GM23338 (cell line): Measurements from ENCODE around the gene LYST. TPM values are rescaled to one million over a fixed set of nuclear protein-coding genes. Genes with fewer than 3 reads are reported as not detected.

Source experiments
- ATAC-seq: fragments of 200-7000 bp; cut with Tn5 transposase; 3 replicates; pipeline ENCODE4 v1.9.1; 2020
- DNase-seq: peaks from one replicate; pipeline ENCODE4 v3.0.0-alpha.2; 2015; ENCODE audit warnings: low spot score
- H2AFZ ChIP-seq: fragments of 200-600 bp; sonication (generic); 2 replicates; pipeline ENCODE4 v1.8.0; 2016; ENCODE audit warnings: antibody characterized with exemption, mild to moderate bottlenecking, moderate library complexity
- H3F3A ChIP-seq: fragments of 200-600 bp; sonication (generic); replicated peaks from 2 replicates; pipeline ENCODE4 v1.8.0; 2017; ENCODE audit warnings: antibody characterized with exemption, mixed run types, low read depth
- H3K27ac ChIP-seq: fragments of 200-600 bp; sonication (generic); 2 replicates; pipeline ENCODE4 v1.6.1; 2016; ENCODE audit warnings: low read depth
- H3K27me3 ChIP-seq: fragments of 200-600 bp; sonication (generic); 2 replicates; pipeline ENCODE4 v1.8.0; 2016; ENCODE audit warnings: mild to moderate bottlenecking, mixed run types, moderate library complexity; ENCODE audit not compliant: insufficient read depth
- H3K36me3 ChIP-seq: fragments of 200-600 bp; sonication (generic); 2 replicates; pipeline ENCODE4 v1.8.0; 2016; ENCODE audit warnings: mild to moderate bottlenecking; ENCODE audit not compliant: insufficient read depth
- H3K4me1 ChIP-seq: fragments of 200-600 bp; sonication (generic); 2 replicates; pipeline ENCODE4 v1.8.0; 2016; ENCODE audit warnings: mild to moderate bottlenecking, moderate library complexity; ENCODE audit not compliant: insufficient read depth
- H3K4me2 ChIP-seq: fragments of 200-600 bp; sonication (generic); 2 replicates; pipeline ENCODE4 v1.7.1; 2017; ENCODE audit warnings: mixed run types
- H3K4me3 ChIP-seq: fragments of 200-600 bp; sonication (generic); 2 replicates; pipeline ENCODE4 v1.6.1; 2016; ENCODE audit warnings: mixed run types
- H3K79me2 ChIP-seq: fragments of 200-600 bp; sonication (generic); replicated peaks from 2 replicates; pipeline ENCODE4 v1.8.0; 2017; ENCODE audit warnings: mild to moderate bottlenecking; ENCODE audit not compliant: insufficient read depth
- H3K9me2 ChIP-seq: fragments of 200-600 bp; sonication (generic); 2 replicates; pipeline ENCODE4 v1.8.0; 2017; ENCODE audit not compliant: insufficient read depth
- H4K20me1 ChIP-seq: fragments of 200-600 bp; sonication (generic); replicated peaks from 2 replicates; pipeline ENCODE4 v1.8.0; 2017; ENCODE audit warnings: mild to moderate bottlenecking; ENCODE audit not compliant: insufficient read depth
- H3K27ac Mint-ChIP-seq: 2 replicates; pipeline ENCODE4 v1.8.0; 2020; ENCODE audit warnings: inconsistent platforms, mild to moderate bottlenecking, moderate library complexity, mixed read lengths
- H3K27me3 Mint-ChIP-seq: 3 replicates; pipeline ENCODE4 v1.8.0; 2022; ENCODE audit warnings: low read depth, mild to moderate bottlenecking, moderate library complexity, mixed read lengths, inconsistent platforms; ENCODE audit not compliant: insufficient read depth, poor library complexity
- H3K36me3 Mint-ChIP-seq: 3 replicates; pipeline ENCODE4 v1.8.0; 2021; ENCODE audit warnings: low read depth, mild to moderate bottlenecking, inconsistent platforms, moderate library complexity, mixed read lengths
- H3K4me1 Mint-ChIP-seq: 3 replicates; pipeline ENCODE4 v1.8.0; 2020; ENCODE audit warnings: mild to moderate bottlenecking, inconsistent platforms, mixed read lengths
- H3K4me3 Mint-ChIP-seq: 3 replicates; pipeline ENCODE4 v1.8.0; 2021; ENCODE audit warnings: moderate library complexity, mild to moderate bottlenecking, inconsistent platforms, mixed read lengths
- H3K9me3 Mint-ChIP-seq: 3 replicates; pipeline ENCODE4 v1.8.0; 2020; ENCODE audit warnings: moderate library complexity, mild to moderate bottlenecking, inconsistent platforms, mixed read lengths
- CREB1 ChIP-seq: fragments of 250-450 bp; sonication (Bioruptor Pico); IDR thresholded peaks from 2 replicates; pipeline ENCODE4 v1.5.0; 2020; ENCODE audit warnings: low read depth, mild to moderate bottlenecking, moderate library complexity
- ETS1 ChIP-seq: IDR thresholded peaks from 2 replicates; pipeline ENCODE4 v1.6.1; 2016; ENCODE audit warnings: antibody characterized with exemption
- EZH2 ChIP-seq: fragments of 200-600 bp; sonication (generic); IDR thresholded peaks from one replicate; pipeline ENCODE4 v1.8.0; 2017; ENCODE audit warnings: antibody characterized with exemption, mild to moderate bottlenecking, low read depth; ENCODE audit not compliant: unreplicated experiment
- JUNB ChIP-seq: IDR thresholded peaks from one replicate; pipeline ENCODE4 v1.6.1; 2016; ENCODE audit warnings: antibody characterized with exemption; ENCODE audit not compliant: unreplicated experiment
- NANOG ChIP-seq: IDR thresholded peaks from 2 replicates; pipeline ENCODE4 v1.6.1; 2016; ENCODE audit warnings: antibody characterized with exemption, borderline replicate concordance
- POLR2AphosphoS5 ChIP-seq: IDR thresholded peaks from 2 replicates; pipeline ENCODE4 v1.6.1; 2016; ENCODE audit warnings: antibody characterized with exemption, low read depth
- REST ChIP-seq: IDR thresholded peaks from one replicate; pipeline ENCODE4 v1.6.1; 2018; ENCODE audit warnings: antibody characterized with exemption; ENCODE audit not compliant: unreplicated experiment
- STAT1 ChIP-seq: IDR thresholded peaks from one replicate; pipeline ENCODE4 v1.6.1; 2016; ENCODE audit warnings: antibody characterized with exemption; ENCODE audit not compliant: unreplicated experiment
- ZNF114 ChIP-seq: fragments of 250-450 bp; sonication (Bioruptor Pico); IDR thresholded peaks from 2 replicates; pipeline ENCODE4 v1.5.0; 2020; ENCODE audit warnings: mild to moderate bottlenecking, moderate library complexity
- ZNF331 ChIP-seq: fragments of 250-450 bp; sonication (Bioruptor Pico); IDR thresholded peaks from 2 replicates; pipeline ENCODE4 v1.5.0; 2020; ENCODE audit warnings: low read depth, mild to moderate bottlenecking, moderate library complexity
- polyA plus RNA-seq: library from polyadenylated mRNA; unstranded; fragments of >200 nt; fragmentation: Nextera tagmentation; extraction: Ambion mirVana; gene quantifications from 2 replicates; pipeline ENCODE4 v1.2.1, GENCODE V29; 2016
- total RNA-seq: library from RNA; depleted of rRNA; stranded (reverse); fragments of >200 nt; shearing (Covaris generic); gene quantifications from 2 replicates; pipeline ENCODE4 v1.2.3, GENCODE V29; 2014

The LYST gene
- total and polyA plus RNA-seq, 2 experiments from 2014 or later: 0.21 to 1.0 TPM

- no peak for TF ChIP-seq JUNB
- no peak for TF ChIP-seq STAT1
- no peak for TF ChIP-seq ETS1
Measured at GRCh38 chr1:235867903-235868469, 1.3 kb upstream of the LYST start (continued).

- Histone ChIP-seq H3F3A (peaks cover 5% of the 10 kb centered on the region; the same call in 1 of the 2 replicates), H3K9me2 (no peaks in the 10 kb centered on the region), H4K20me1 (no peaks in the 10 kb centered on the region), H3K36me3 (no peaks in the 10 kb centered on the region), H3K4me3 (peak overlapping the region; percentile 72), H3K27ac (peak overlapping the region; percentile 77; the same call in 1 of the 2 replicates), H3K27me3 (peaks cover 27% of the 10 kb centered on the region), H3K79me2 (no peaks in the 10 kb centered on the region), H3K4me1 (peaks cover 8% of the 10 kb centered on the region; the same call in 1 of the 2 replicates), H3K4me2 (peak overlapping the region; percentile 94), H2AFZ (peak overlapping the region; percentile 100)
- Mint-ChIP-seq H3K4me1 (peaks cover 13% of the 10 kb centered on the region), H3K36me3 (no peaks in the 10 kb centered on the region), H3K27me3 (peaks cover 18% of the 10 kb centered on the region), H3K9me3 (no peaks in the 10 kb centered on the region), H3K27ac (peak overlapping the region; percentile 96), H3K4me3 (peak overlapping the region; percentile 92)
- TF ChIP-seq ZNF114 (CRISPR knock-in tag): no peak
- TF ChIP-seq ETS1: no peak
- TF ChIP-seq ZNF331 (CRISPR knock-in tag): no peak
- peak; percentile 93 for TF ChIP-seq POLR2AphosphoS5
- no peak for TF ChIP-seq EZH2
- TF ChIP-seq CREB1 (CRISPR knock-in tag): peak; percentile 96
- DNase-seq (peak; percentile 96), ATAC-seq (peak; percentile 88)
Measured at GRCh38 chr1:235866913-235867845, 473 bp upstream of the LYST start.

- DNase-seq (no peak), ATAC-seq (no peak)
- TF ChIP-seq NANOG (no peak), CREB1 (CRISPR knock-in tag) (no peak), JUNB (no peak), POLR2AphosphoS5 (no peak), STAT1 (no peak), REST (no peak), EZH2 (no peak), ZNF331 (CRISPR knock-in tag) (no peak)
- Mint-ChIP-seq H3K4me1 (peaks cover 13% of the 10 kb centered on the region), H3K36me3 (no peaks in the 10 kb centered on the region), H3K27ac (no peak overlapping the region), H3K27me3 (peaks cover 18% of the 10 kb centered on the region), H3K9me3 (no peaks in the 10 kb centered on the region), H3K4me3 (peak overlapping the region; percentile 92)
- Histone ChIP-seq H2AFZ (peak overlapping the region; percentile 83), H3K4me2 (peak overlapping the region; percentile 94), H3K4me3 (peak overlapping the region; percentile 72), H3F3A (peaks cover 5% of the 10 kb centered on the region; the same call in 1 of the 2 replicates), H3K4me1 (peaks cover 8% of the 10 kb centered on the region; the same call in 1 of the 2 replicates), H3K9me2 (no peaks in the 10 kb centered on the region), H3K79me2 (no peaks in the 10 kb centered on the region), H4K20me1 (no peaks in the 10 kb centered on the region), H3K27me3 (peaks cover 27% of the 10 kb centered on the region), H3K27ac (no peak overlapping the region), H3K36me3 (no peaks in the 10 kb centered on the region)
Measured at GRCh38 chr1:235865565-235866204, 1.0 kb downstream of the LYST start.
